Endodermal cell (in vitro differentiated cells): ENCODE results near the gene PTPRU. TPM values are rescaled to one million over a fixed set of nuclear protein-coding genes. Genes with fewer than 3 reads are reported as not detected.

Source experiments
- DNase-seq: peaks from one replicate; pipeline ENCODE4 v3.0.0-alpha.2; 2017
- H3K27ac ChIP-seq: 2 replicates; pipeline ENCODE4 v1.5.1; 2013; ENCODE audit warnings: mild to moderate bottlenecking, low read depth, low read length, moderate library complexity
- H3K27me3 ChIP-seq: 2 replicates; pipeline ENCODE4 v1.6.1; 2013; ENCODE audit warnings: mild to moderate bottlenecking, low read length, moderate library complexity; ENCODE audit not compliant: insufficient read depth, control insufficient read depth, poor library complexity, severe bottlenecking
- H3K36me3 ChIP-seq: 2 replicates; pipeline ENCODE4 v1.7.0; 2013; ENCODE audit warnings: mild to moderate bottlenecking, low read length, moderate library complexity; ENCODE audit not compliant: control insufficient read depth, insufficient read depth
- H3K4me1 ChIP-seq: one replicate; pipeline ENCODE4 v1.7.0; 2013; ENCODE audit warnings: low read length; ENCODE audit not compliant: control insufficient read depth, insufficient read depth
- H3K4me3 ChIP-seq: 2 replicates; pipeline ENCODE4 v1.5.1; 2013; ENCODE audit warnings: mild to moderate bottlenecking, low read length, moderate library complexity
- H3K9ac ChIP-seq: 2 replicates; pipeline ENCODE4 v1.6.1; 2013; ENCODE audit warnings: mild to moderate bottlenecking, low read length, moderate library complexity; ENCODE audit not compliant: poor library complexity, severe bottlenecking; ENCODE audit errors: extremely low read depth
- H3K9me3 ChIP-seq: 2 replicates; pipeline ENCODE4 v1.6.1; 2013; ENCODE audit warnings: mild to moderate bottlenecking, low read length, moderate library complexity; ENCODE audit not compliant: control insufficient read depth
- H3K27ac Mint-ChIP-seq: 2 replicates; pipeline ENCODE4 v1.8.0; 2020; ENCODE audit warnings: mixed read lengths
- H3K27me3 Mint-ChIP-seq: 2 replicates; pipeline ENCODE4 v1.8.0; 2021; ENCODE audit warnings: mild to moderate bottlenecking, mixed read lengths; ENCODE audit not compliant: insufficient read depth
- H3K36me3 Mint-ChIP-seq: 2 replicates; pipeline ENCODE4 v1.8.0; 2020; ENCODE audit warnings: low read depth, mixed read lengths
- H3K4me1 Mint-ChIP-seq: 2 replicates; pipeline ENCODE4 v1.8.0; 2020; ENCODE audit warnings: mixed read lengths
- H3K4me3 Mint-ChIP-seq: 2 replicates; pipeline ENCODE4 v1.8.0; 2020; ENCODE audit warnings: mild to moderate bottlenecking, moderate library complexity, mixed read lengths
- H3K9me3 Mint-ChIP-seq: 2 replicates; pipeline ENCODE4 v1.8.0; 2020; ENCODE audit warnings: mild to moderate bottlenecking, mixed read lengths
- CTCF ChIP-seq: fragments of 200-600 bp; sonication (generic); conservative IDR thresholded peaks from 2 replicates; pipeline ENCODE4 v1.5.0; 2021; ENCODE audit warnings: antibody characterized with exemption, mild to moderate bottlenecking
- WGBS, 2 experiments: methylation state at CpG; one replicate each; pipeline versions ENCODE4 v1.1.5 to v1.1.7; 2013; ENCODE audit warnings: missing lambda C conversion rate in 2 of 2, mixed read lengths in 1 of 2; ENCODE audit not compliant: insufficient coverage in 1 of 2, insufficient read length in 1 of 2; 5-methylcytosine and 5-hydroxymethylcytosine counted together
- total RNA-seq, 2 donors: library from RNA; stranded (reverse); fragmentation: NEBNext Ultra II Directional in 1 of 2; extraction: Animal tissue kit (Norgen Biotek cat#: 25700) in 1 of 2; gene quantifications; 2 replicates in 1 of 2; 3 replicates in 1 of 2; pipeline ENCODE4 v1.2.1, GENCODE V29; 2021

The PTPRU gene
- total RNA-seq, 2 donors from 2014 or later, result 49.8 to 73.1 TPM

GRCh38 chr1:29365906-29366670 is 129.8 kb downstream of the PTPRU start:
- peak; percentile 17 for DNase-seq
- Histone ChIP-seq H3K4me3 (no peak overlapping the region), H3K36me3 (no peaks in the 10 kb centered on the region), H3K9me3 (no peaks in the 10 kb centered on the region), H3K4me1 (no peaks in the 10 kb centered on the region), H3K9ac (no peak overlapping the region), H3K27ac (no peak overlapping the region), H3K27me3 (peaks cover 7% of the 10 kb centered on the region)
- H3K9me3 Mint-ChIP-seq, result no peaks in the 10 kb centered on the region
- 93 to 100% methylated on average over 2 to 11 of the region's 11 CpGs for whole genome bisulfite sequencing, 2 experiments
- no peaks in the 10 kb centered on the region for H3K36me3 Mint-ChIP-seq
- no peak overlapping the region for H3K4me3 Mint-ChIP-seq
- H3K4me1 Mint-ChIP-seq, result peaks cover 1% of the 10 kb centered on the region
- H3K27ac Mint-ChIP-seq, result no peak overlapping the region
- H3K27me3 Mint-ChIP-seq, result peaks cover 18% of the 10 kb centered on the region
- TF ChIP-seq CTCF, result no peak

DNA sequence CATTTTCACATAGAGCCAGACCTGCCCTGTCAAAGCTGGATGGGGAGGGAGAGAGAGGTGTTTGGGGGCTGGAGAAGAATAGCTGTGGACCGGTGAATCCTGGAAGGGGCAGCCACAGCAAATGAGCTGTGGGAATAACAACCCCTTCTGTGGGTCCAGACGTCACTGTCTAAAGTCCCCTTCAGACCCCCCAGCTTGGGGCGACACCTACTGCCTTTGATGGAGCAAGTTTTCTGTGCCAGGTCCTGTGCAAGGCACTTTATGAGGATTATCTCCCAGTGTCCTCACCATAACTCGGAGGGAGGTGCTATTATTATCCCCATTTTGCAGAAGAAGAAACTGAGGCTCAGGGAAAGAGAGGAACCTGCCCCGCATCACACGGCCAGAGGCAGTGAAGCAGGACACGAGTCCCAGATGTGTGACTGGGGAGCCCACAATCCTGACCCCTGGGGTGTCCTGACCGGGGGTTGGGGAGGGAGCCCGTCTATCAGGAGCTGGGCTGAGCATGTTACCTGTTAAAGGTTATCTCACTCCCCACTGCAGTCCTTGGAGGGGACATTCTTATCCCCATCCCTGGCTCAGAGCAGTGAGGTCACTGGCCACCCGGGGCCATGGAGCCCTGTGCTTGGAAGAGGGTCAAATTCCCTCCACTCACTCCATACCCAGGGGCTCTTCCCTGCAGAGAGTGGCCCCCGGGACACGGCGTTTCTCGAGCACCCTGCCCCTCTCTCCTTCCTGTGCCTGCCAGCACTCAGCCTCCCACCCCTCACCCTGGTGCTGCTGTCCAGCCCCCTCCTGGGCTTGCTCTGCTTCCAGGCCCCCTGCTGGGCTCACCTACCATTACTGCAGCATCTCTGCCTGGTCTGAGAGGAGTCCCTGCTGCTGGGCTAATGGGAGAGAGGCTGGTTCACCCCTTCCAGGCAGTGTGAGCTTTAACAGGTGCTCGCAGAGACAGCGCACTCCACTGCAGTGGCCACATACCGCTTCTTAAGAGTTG is 132.9 kb downstream of the PTPRU start:
- Mint-ChIP-seq H3K27ac (no peak overlapping the region), H3K4me1 (no peaks in the 10 kb centered on the region), H3K9me3 (peaks cover 6% of the 10 kb centered on the region), H3K27me3 (peaks cover 27% of the 10 kb centered on the region), H3K4me3 (no peak overlapping the region), H3K36me3 (no peaks in the 10 kb centered on the region)
- WGBS, 2 experiments, result 79 to 87% methylated on average over 7 to 17 of the region's 17 CpGs
- H3K36me3 ChIP-seq, result no peaks in the 10 kb centered on the region
- H3K27me3 ChIP-seq, result no peaks in the 10 kb centered on the region
- no peaks in the 10 kb centered on the region for H3K4me1 ChIP-seq
- H3K4me3 ChIP-seq, result no peak overlapping the region
- H3K27ac ChIP-seq, result no peak overlapping the region
- DNase-seq, result peak; percentile 34
- H3K9me3 ChIP-seq, result no peaks in the 10 kb centered on the region
- no peak for TF ChIP-seq CTCF
- H3K9ac ChIP-seq, result no peak overlapping the region

DNA sequence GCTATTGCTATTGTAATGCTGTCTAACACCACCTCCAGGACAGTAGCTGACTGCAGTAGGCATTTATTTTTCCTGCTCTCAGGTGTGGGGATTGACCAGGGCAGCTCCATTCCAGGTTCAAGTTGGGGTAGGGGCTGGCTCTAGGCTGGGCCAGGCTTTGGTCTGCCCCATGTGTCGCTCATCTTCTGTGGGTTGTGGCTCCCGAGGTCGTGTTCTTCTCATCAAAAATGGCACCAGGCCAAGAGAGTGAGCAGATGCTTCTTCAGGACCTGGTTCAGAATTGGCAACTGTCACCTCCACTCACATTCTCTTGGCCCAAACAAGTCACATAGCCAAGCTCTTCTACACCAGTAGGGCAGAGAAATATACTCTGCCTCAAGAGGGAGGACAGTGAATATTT is 133.7 kb downstream of the PTPRU start:
- H3K27ac ChIP-seq, result no peak overlapping the region
- 75 to 87% methylated on average over 2 to 3 of the region's 3 CpGs for WGBS, 2 experiments
- DNase-seq, result no peak

More for the DNA sequence above, 133.7 kb downstream of the PTPRU start:
- no peak overlapping the region for H3K4me3 Mint-ChIP-seq
- Histone ChIP-seq H3K9me3 (no peaks in the 10 kb centered on the region), H3K9ac (no peak overlapping the region), H3K4me1 (no peaks in the 10 kb centered on the region), H3K4me3 (no peak overlapping the region), H3K36me3 (no peaks in the 10 kb centered on the region), H3K27me3 (no peaks in the 10 kb centered on the region)
- H3K27me3 Mint-ChIP-seq, result peaks cover 25% of the 10 kb centered on the region
- peaks cover 12% of the 10 kb centered on the region for H3K9me3 Mint-ChIP-seq
- no peak for TF ChIP-seq CTCF
- H3K27ac Mint-ChIP-seq, result no peak overlapping the region
- H3K36me3 Mint-ChIP-seq, result no peaks in the 10 kb centered on the region
- H3K4me1 Mint-ChIP-seq, result no peaks in the 10 kb centered on the region
